Measurements from ENCODE around the gene OR5W2.
A peak's percentile ranks its signal among the peaks of the same experiment; 100 is the strongest.
"Not testable (repeated sequence)": the region's sequence is repeated elsewhere in the genome, so short reads cannot be mapped to it uniquely, and the experiment has no call there.

The OR5W2 gene

GRCh38 chr11:55914482-55914881 lies at the start of gene OR5W2:
OR5W2 (minus strand) TSS chr11:55914582; CDS start chr11:55914582, 0 bp downstream.
- no peak for DNase-seq

- no peak for DNase-seq
Observed at GRCh38 chr11:55956521-55956920, 42.1 kb upstream of the OR5W2 start.

- DNase-seq = no peak
Observed at GRCh38 chr11:55949330-55949729, 34.9 kb upstream of the OR5W2 start.

- peak; percentile 22 for DNase-seq
Observed at GRCh38 chr11:55942785-55943392, 28.5 kb upstream of the OR5W2 start.

GRCh38 chr11:55936300-55936699 lies 21.9 kb upstream of the OR5W2 start, which contains the start of gene OR5I1:
OR5I1 (minus strand) TSS chr11:55936400; CDS start chr11:55936400, 0 bp downstream.
- no peak for DNase-seq

GRCh38 chr11:55920537-55920936 lies 6.2 kb upstream of the OR5W2 start:
- DNase-seq = no peak

- no peak for DNase-seq
Observed at GRCh38 chr11:55902308-55902707, 12.1 kb downstream of the OR5W2 start.

GRCh38 chr11:55895216-55895615 lies 19.2 kb downstream of the OR5W2 start:
- no peak for DNase-seq

- not testable (repeated sequence) for DNase-seq
Observed at GRCh38 chr11:55885481-55885880, 28.9 kb downstream of the OR5W2 start.

- DNase-seq = not testable (repeated sequence)
Observed at GRCh38 chr11:55884995-55885394, 29.4 kb downstream of the OR5W2 start.

GRCh38 chr11:55882997-55883396 lies 31.4 kb downstream of the OR5W2 start, which contains the start of gene TRIM51:
TRIM51 (plus strand) TSS chr11:55883297; CDS start chr11:55885429, 2,132 bp downstream.
- DNase-seq = not testable (repeated sequence)

- not testable (repeated sequence) for DNase-seq
Observed at GRCh38 chr11:55873146-55873545, 41.2 kb downstream of the OR5W2 start.

- not testable (repeated sequence) for DNase-seq
Observed at GRCh38 chr11:55872731-55873130, 41.7 kb downstream of the OR5W2 start.

GRCh38 chr11:55867354-55867753 lies 47.0 kb downstream of the OR5W2 start:
- DNase-seq = not testable (repeated sequence)

All from KG1 (cell line).